Fibroblast of lung (primary cell): ENCODE data around the gene TMEM217. TPM values are rescaled to one million over a fixed set of nuclear protein-coding genes. Genes with fewer than 3 reads are reported as not detected.
"Not testable (repeated sequence)": the region's sequence is repeated elsewhere in the genome, so short reads cannot be mapped to it uniquely, and the experiment has no call there.

Experiments
- DNase-seq, 2 donors: peaks; one replicate each; pipeline versions ENCODE4 v3.0.0 to v3.0.0-alpha.2; 2010; ENCODE audit warnings: low read depth in 2 of 2
- H2AFZ ChIP-seq: 2 replicates; pipeline ENCODE4 v1.5.1; 2012; ENCODE audit warnings: low read length, control low read depth, inconsistent platforms
- H3K27ac ChIP-seq: 2 replicates; pipeline ENCODE4 v1.5.1; 2011; ENCODE audit warnings: low read length, control low read depth; ENCODE audit not compliant: insufficient read depth
- H3K27me3 ChIP-seq: 2 replicates; pipeline ENCODE4 v1.5.1; 2011; ENCODE audit warnings: mild to moderate bottlenecking, low read length; ENCODE audit not compliant: control insufficient read depth, insufficient read depth
- H3K36me3 ChIP-seq: 2 replicates; pipeline ENCODE4 v1.5.1; 2011; ENCODE audit warnings: low read length; ENCODE audit not compliant: control insufficient read depth, insufficient read depth
- H3K4me1 ChIP-seq: 2 replicates; pipeline ENCODE4 v1.5.1; 2011; ENCODE audit warnings: low read length; ENCODE audit not compliant: control insufficient read depth, insufficient read depth; ENCODE audit errors: extremely low read depth
- H3K4me2 ChIP-seq: 2 replicates; pipeline ENCODE4 v1.5.1; 2011; ENCODE audit warnings: low read length, control low read depth; ENCODE audit not compliant: insufficient read depth; ENCODE audit errors: extremely low read depth
- H3K4me3 ChIP-seq, 4 experiments: fragments of 200-600 bp in 1 of 4; sonication (generic) in 1 of 4; replicated peaks in 1 of 4; 2 replicates each; pipeline ENCODE4 v1.5.1; 2011 to 2016; ENCODE audit warnings: low read length in 4 of 4, low read depth in 3 of 4, mild to moderate bottlenecking in 3 of 4, control low read depth in 2 of 4, inconsistent platforms in 1 of 4, mixed read lengths in 1 of 4; ENCODE audit not compliant: insufficient read depth in 1 of 4; ENCODE audit errors: control extremely low read depth in 1 of 4
- H3K79me2 ChIP-seq: 2 replicates; pipeline ENCODE4 v1.5.1; 2012; ENCODE audit warnings: mild to moderate bottlenecking, low read length, inconsistent platforms; ENCODE audit not compliant: control insufficient read depth, insufficient read depth
- H3K9ac ChIP-seq: 2 replicates; pipeline ENCODE4 v1.5.1; 2011; ENCODE audit warnings: mild to moderate bottlenecking, low read length, control low read depth; ENCODE audit not compliant: insufficient read depth
- H3K9me3 ChIP-seq: 2 replicates; pipeline ENCODE4 v1.5.1; 2012; ENCODE audit warnings: low read depth, low read length; ENCODE audit not compliant: control insufficient read depth, insufficient read depth
- H4K20me1 ChIP-seq: 2 replicates; pipeline ENCODE4 v1.5.1; 2011; ENCODE audit warnings: low read length; ENCODE audit not compliant: control insufficient read depth, insufficient read depth; ENCODE audit errors: extremely low read depth
- EZH2 ChIP-seq: IDR thresholded peaks from 2 replicates; pipeline ENCODE4 v1.5.1; 2012; ENCODE audit warnings: low read length, control low read depth, mild to moderate bottlenecking; ENCODE audit errors: missing control alignments
- polyA plus RNA-seq, 2 donors: library from polyadenylated mRNA; depleted of rRNA in 1 of 2; stranded (reverse) in 1 of 2; unstranded in 1 of 2; fragments of >200 nt; gene quantifications; 2 replicates each; pipeline ENCODE4 v1.2.1, GENCODE V29; 2011 to 2012; ENCODE audit warnings: missing spikeins in 1 of 2
- total RNA-seq: library from RNA; depleted of rRNA; stranded (reverse); fragments of >200 nt; gene quantifications from 2 replicates; pipeline ENCODE4 v1.2.1, GENCODE V29; 2014
- TF ChIP-seq, protein P1 (sequence below), 2 donors: IDR thresholded peaks in 1 of 2; conservative IDR thresholded peaks in 1 of 2; 1 replicate in 1 of 2; 2 replicates in 1 of 2; pipeline ENCODE4 v1.5.1; 2011 to 2012; ENCODE audit warnings: low read length in 2 of 2, control low read depth in 1 of 2, inconsistent platforms in 1 of 2, low read depth in 1 of 2, mild to moderate bottlenecking in 1 of 2

The TMEM217 gene
- total and polyA plus RNA-seq, 2 donors (not counting 1 experiment from before 2014, with no cell fraction given), result 3.1 to 4.0 TPM

DNA sequence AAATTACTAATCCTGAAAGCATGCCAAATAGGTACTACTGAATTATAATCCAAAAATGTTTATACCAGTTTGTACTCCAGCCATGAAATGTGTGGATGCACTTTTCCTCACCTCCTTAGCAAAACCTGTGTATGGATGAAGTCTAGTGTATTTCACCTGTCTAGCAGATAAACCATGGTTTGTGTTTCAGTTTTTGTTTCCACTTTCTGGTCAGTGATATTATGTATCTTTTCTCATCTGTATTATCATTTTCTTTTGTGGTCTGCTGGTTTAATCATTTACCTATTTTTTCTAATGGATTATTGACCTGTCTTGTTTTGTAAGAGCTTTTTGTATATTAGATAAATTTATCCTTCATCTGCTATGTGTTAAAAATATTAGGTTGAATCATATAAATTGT lies 41.0 kb upstream of the TMEM217 start:
- H3K27me3 ChIP-seq, result no peaks in the 10 kb centered on the region
- no peak overlapping the region for H3K9ac ChIP-seq
- no peaks in the 10 kb centered on the region for H3K4me1 ChIP-seq
- no peaks in the 10 kb centered on the region for H3K9me3 ChIP-seq
- no peak overlapping the region for H3K4me2 ChIP-seq
- H3K4me3 ChIP-seq, result no peak overlapping the region
- H3K36me3 ChIP-seq, result no peaks in the 10 kb centered on the region
- no peaks in the 10 kb centered on the region for H4K20me1 ChIP-seq
- no peaks in the 10 kb centered on the region for H3K79me2 ChIP-seq
- H2AFZ ChIP-seq, result no peak overlapping the region
- TF ChIP-seq, protein P1, sequence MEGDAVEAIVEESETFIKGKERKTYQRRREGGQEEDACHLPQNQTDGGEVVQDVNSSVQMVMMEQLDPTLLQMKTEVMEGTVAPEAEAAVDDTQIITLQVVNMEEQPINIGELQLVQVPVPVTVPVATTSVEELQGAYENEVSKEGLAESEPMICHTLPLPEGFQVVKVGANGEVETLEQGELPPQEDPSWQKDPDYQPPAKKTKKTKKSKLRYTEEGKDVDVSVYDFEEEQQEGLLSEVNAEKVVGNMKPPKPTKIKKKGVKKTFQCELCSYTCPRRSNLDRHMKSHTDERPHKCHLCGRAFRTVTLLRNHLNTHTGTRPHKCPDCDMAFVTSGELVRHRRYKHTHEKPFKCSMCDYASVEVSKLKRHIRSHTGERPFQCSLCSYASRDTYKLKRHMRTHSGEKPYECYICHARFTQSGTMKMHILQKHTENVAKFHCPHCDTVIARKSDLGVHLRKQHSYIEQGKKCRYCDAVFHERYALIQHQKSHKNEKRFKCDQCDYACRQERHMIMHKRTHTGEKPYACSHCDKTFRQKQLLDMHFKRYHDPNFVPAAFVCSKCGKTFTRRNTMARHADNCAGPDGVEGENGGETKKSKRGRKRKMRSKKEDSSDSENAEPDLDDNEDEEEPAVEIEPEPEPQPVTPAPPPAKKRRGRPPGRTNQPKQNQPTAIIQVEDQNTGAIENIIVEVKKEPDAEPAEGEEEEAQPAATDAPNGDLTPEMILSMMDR (conservative IDR thresholded peaks at IDR 0.05 in 1 of 2, IDR thresholded peaks at IDR 0.05 in 1 of 2; ENCODE audit: low read depth in 1 of 2, low read length in 2 of 2), result no peak
- no peak for TF ChIP-seq EZH2
- H3K27ac ChIP-seq, result no peak overlapping the region
- no peak for DNase-seq

DNA sequence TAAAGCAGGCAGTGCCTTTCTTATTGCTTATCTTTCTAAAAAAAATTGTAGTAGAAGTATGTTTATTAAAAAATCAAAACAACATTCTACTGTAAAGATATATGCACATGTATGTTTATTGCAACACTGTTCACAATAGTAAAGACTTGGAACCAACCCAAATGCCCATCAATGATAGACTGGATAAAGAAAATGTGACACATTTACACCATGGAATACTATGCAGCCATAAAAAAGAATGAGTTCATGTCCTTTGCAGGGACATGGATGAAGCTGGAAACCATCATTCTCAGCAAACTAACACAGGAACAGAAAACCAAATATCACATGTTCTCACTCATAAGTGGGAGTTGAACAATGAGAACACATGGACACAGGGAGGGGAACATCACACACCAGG lies 39.7 kb upstream of the TMEM217 start:
- H3K36me3 ChIP-seq, H3K27ac ChIP-seq, H4K20me1 ChIP-seq, H3K79me2 ChIP-seq, H3K9ac ChIP-seq, H3K4me3 ChIP-seq, DNase-seq, H3K4me1 ChIP-seq, H3K9me3 ChIP-seq, H3K27me3 ChIP-seq, H2AFZ ChIP-seq, H3K4me2 ChIP-seq: not testable (repeated sequence)

GRCh38 chr6:37293426-37293825 lies 35.5 kb upstream of the TMEM217 start:
- no peaks in the 10 kb centered on the region for H3K9me3 ChIP-seq
- TF ChIP-seq EZH2, result no peak
- TF ChIP-seq, protein P1 (conservative IDR thresholded peaks at IDR 0.05 in 1 of 2, IDR thresholded peaks at IDR 0.05 in 1 of 2; ENCODE audit: low read depth in 1 of 2, low read length in 2 of 2), result no peak
- no peak overlapping the region for H3K27ac ChIP-seq
- no peaks in the 10 kb centered on the region for H3K27me3 ChIP-seq
- H3K9ac ChIP-seq, result no peak overlapping the region
- H4K20me1 ChIP-seq, result no peaks in the 10 kb centered on the region
- no peak overlapping the region for H3K4me3 ChIP-seq
- H3K4me2 ChIP-seq, result no peak overlapping the region
- DNase-seq, result no peak
- H3K79me2 ChIP-seq, result no peaks in the 10 kb centered on the region
- no peaks in the 10 kb centered on the region for H3K4me1 ChIP-seq
- peaks cover 6% of the 10 kb centered on the region for H3K36me3 ChIP-seq
- H2AFZ ChIP-seq, result no peak overlapping the region

DNA sequence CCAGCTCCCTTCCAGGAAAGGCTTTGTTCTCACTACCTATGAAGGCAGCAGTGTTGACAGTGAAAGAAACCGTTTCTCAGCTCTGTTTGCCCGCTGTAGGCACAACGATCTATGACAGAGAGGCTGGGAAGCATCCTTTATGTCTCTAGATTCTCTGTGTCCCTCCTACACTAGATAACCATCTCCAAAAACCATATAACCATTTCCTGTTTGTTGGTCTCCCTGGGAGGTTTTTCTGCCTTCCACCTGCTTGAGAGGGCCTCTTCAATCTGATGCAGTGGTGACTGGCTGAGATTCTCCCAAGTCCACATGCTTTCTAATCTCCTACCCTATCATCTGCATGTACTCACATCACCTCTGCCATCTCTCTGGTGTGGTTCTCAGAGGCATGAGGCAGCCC lies 32.0 kb upstream of the TMEM217 start:
- TF ChIP-seq, protein P1 (conservative IDR thresholded peaks at IDR 0.05 in 1 of 2, IDR thresholded peaks at IDR 0.05 in 1 of 2; ENCODE audit: low read depth in 1 of 2, low read length in 2 of 2), result no peak
- TF ChIP-seq EZH2, result no peak
- H3K27ac ChIP-seq, result no peak overlapping the region
- no peak overlapping the region for H3K4me3 ChIP-seq
- no peak for DNase-seq
- H3K4me2 ChIP-seq, result no peak overlapping the region
- no peak overlapping the region for H3K9ac ChIP-seq
- H3K79me2 ChIP-seq, result no peaks in the 10 kb centered on the region
- no peaks in the 10 kb centered on the region for H3K27me3 ChIP-seq
- H4K20me1 ChIP-seq, result no peaks in the 10 kb centered on the region
- H3K9me3 ChIP-seq, result no peaks in the 10 kb centered on the region
- peaks cover 6% of the 10 kb centered on the region for H3K36me3 ChIP-seq
- no peak overlapping the region for H2AFZ ChIP-seq
- H3K4me1 ChIP-seq, result no peaks in the 10 kb centered on the region
